MG63 (cell line): ENCODE measurements around the gene HDAC4. TPM values are rescaled to one million over a fixed set of nuclear protein-coding genes. Genes with fewer than 3 reads are reported as not detected.

Experiments used
- DNase-seq: peaks from one replicate; pipeline ENCODE4 v3.0.0-alpha.2; 2020
- H3K27me3 ChIP-seq: fragments of 250-450 bp; sonication (Bioruptor Pico); 2 replicates; pipeline ENCODE4 v1.5.1; 2020; ENCODE audit warnings: mild to moderate bottlenecking, moderate library complexity
- H3K36me3 ChIP-seq: fragments of 250-450 bp; sonication (Bioruptor Pico); 2 replicates; pipeline ENCODE4 v1.5.1; 2020; ENCODE audit warnings: mild to moderate bottlenecking, moderate library complexity
- H3K4me3 ChIP-seq: fragments of 250-450 bp; sonication (Bioruptor Pico); 2 replicates; pipeline ENCODE4 v1.5.1; 2020; ENCODE audit warnings: mild to moderate bottlenecking, moderate library complexity
- H3K9me3 ChIP-seq: fragments of 250-450 bp; sonication (Bioruptor Pico); 2 replicates; pipeline ENCODE4 v1.5.1; 2020; ENCODE audit warnings: mild to moderate bottlenecking, moderate library complexity
- total RNA-seq: library from RNA; depleted of rRNA; stranded (reverse); fragments of >200 nt; shearing (Covaris generic); gene quantifications from 2 replicates; pipeline ENCODE4 v1.2.3, GENCODE V29; 2014; ENCODE audit warnings: low replicate concordance

Gene HDAC4
- total RNA-seq, 1 experiment from 2014 or later = 27.3 TPM

- Histone ChIP-seq H3K27me3 (no peaks in the 10 kb centered on the region), H3K4me3 (no peak overlapping the region), H3K36me3 (no peaks in the 10 kb centered on the region), H3K9me3 (no peaks in the 10 kb centered on the region)
- peak; percentile 84 for DNase-seq
Measured at GRCh38 chr2:239223310-239224198, 177.3 kb downstream of the HDAC4 start.

- H3K4me3 ChIP-seq = no peak overlapping the region
- no peaks in the 10 kb centered on the region for H3K27me3 ChIP-seq
- no peak for DNase-seq
- H3K36me3 ChIP-seq = no peaks in the 10 kb centered on the region
- H3K9me3 ChIP-seq = no peaks in the 10 kb centered on the region
Measured at GRCh38 chr2:239222706-239223309, 178.0 kb downstream of the HDAC4 start.

DNA sequence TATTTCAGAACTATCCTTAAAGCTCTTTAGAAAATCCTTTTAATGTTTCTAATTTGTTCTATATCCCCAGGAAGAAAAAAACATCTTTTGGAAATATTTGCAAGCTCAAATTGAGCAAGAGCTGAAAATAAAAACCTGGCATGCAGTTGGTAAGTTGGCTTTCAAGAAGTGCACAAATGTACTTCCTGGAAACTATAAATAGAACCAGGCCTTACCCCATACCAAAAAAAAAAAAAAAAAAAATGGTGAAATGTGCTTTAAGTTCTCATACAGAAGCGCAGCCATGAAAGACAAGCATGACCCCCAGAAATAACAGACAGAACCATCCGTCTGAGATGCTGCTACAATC, 178.5 kb downstream of the HDAC4 start:
- Histone ChIP-seq H3K4me3 (no peak overlapping the region), H3K9me3 (no peaks in the 10 kb centered on the region), H3K36me3 (no peaks in the 10 kb centered on the region), H3K27me3 (no peaks in the 10 kb centered on the region)
- DNase-seq = no peak

- Histone ChIP-seq H3K9me3 (no peaks in the 10 kb centered on the region), H3K27me3 (no peaks in the 10 kb centered on the region), H3K36me3 (no peaks in the 10 kb centered on the region), H3K4me3 (no peak overlapping the region)
- DNase-seq = no peak
Measured at GRCh38 chr2:239220981-239221396, 179.8 kb downstream of the HDAC4 start.

GRCh38 chr2:239220341-239220740, 180.5 kb downstream of the HDAC4 start:
- Histone ChIP-seq H3K36me3 (no peaks in the 10 kb centered on the region), H3K27me3 (no peaks in the 10 kb centered on the region), H3K9me3 (no peaks in the 10 kb centered on the region), H3K4me3 (no peak overlapping the region)
- no peak for DNase-seq

DNA sequence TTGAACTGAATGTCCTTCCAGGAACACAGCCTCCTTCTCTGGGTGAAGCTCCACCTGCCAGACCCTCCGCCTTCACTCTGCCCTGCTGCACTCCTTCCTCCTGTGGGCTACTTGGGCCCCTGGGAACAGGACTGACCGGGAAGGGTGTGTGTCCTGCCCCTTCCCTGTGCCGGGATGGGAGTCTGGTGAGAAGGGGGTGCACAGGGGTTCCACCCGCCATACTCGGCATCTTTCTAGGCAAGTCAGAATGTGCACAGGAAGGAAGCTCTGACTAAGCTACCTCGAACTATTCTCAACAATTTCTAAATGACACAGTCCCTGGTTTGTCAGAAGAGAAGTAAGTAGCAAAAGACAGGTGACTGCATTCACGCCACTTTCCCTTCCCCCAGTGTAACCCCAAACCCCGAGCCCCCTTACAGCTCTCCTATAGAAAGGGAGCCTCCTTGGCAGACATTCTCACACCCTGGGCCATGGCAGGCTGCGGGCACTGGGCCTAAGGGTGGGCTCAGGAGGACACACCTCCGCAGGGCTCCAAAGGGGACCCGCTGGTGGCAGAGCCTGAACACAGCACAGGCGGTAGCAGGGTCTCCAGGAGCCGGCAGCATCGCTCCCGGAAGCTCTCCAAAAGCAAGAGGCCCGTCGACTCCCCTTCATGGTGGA, 184.1 kb downstream of the HDAC4 start:
- no peak overlapping the region for H3K4me3 ChIP-seq
- H3K9me3 ChIP-seq = no peaks in the 10 kb centered on the region
- no peaks in the 10 kb centered on the region for H3K36me3 ChIP-seq
- DNase-seq = no peak
- H3K27me3 ChIP-seq = no peaks in the 10 kb centered on the region

DNA sequence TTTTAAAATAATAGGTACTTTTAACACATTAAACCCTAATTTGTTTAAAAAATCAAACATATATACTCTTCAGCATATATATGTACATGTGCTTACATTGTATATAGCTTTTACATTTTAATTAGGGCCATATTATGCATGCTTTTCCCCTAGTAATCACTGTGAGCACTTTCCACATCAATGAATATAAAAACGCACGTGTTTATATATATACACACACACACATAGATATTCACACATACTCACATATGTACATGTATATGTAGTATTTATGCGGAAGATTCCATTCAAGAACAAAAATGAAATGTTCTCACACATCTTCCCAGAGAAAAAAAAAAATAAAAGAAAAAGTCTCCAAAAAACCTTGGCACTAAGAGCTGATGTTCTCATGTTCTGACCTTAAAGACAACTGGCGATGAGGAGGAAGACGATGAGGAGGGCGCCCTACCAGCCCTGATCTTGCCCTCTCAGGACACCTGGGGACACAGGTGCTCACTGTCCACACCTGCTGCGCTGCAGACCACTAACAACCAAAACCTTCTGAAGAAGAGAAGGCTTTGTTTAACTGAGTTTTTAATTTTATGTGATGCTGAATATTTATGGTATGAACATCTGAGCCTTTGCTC, 184.7 kb downstream of the HDAC4 start:
- no peak overlapping the region for H3K4me3 ChIP-seq
- no peaks in the 10 kb centered on the region for H3K27me3 ChIP-seq
- no peaks in the 10 kb centered on the region for H3K36me3 ChIP-seq
- DNase-seq = no peak
- H3K9me3 ChIP-seq = no peaks in the 10 kb centered on the region

DNA sequence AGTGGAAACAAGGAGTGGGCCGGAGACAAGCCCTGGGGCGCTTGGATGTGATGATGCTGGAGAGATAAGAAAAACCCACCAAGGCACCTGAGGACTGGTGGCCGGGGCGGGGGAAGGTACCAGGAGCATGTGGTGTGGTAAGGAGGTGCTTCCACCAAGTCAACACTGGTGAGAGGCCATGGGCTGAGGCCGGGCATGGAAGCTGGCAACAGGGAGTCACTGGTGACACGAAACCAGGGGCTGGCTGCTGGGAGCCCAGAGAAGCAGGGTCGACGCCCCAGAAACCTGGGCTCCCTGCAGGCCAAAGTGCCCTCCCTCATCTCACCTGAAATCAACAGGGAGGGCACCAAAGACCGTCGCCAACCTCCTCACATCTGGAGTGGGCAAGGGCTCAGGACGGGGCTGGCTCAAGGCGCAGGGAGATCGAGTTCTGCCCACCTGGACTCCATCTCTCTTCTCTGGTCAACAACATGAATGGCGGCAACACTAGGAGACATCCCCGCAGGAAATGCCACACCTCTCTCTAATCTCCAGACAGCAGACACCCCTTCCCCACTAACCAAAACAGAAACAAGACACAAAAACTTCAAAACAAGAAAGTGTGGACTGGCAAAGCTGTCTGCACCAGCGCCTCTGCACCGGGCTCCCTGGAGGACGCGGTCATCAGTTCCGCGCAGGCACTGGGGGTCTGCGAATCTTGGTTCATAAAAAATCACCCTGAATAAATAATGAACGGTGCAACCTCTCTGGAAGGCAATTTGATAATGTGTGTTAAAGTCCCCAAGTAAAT, 185.5 kb downstream of the HDAC4 start:
- DNase-seq = no peak
- Histone ChIP-seq H3K36me3 (no peaks in the 10 kb centered on the region), H3K4me3 (no peak overlapping the region), H3K27me3 (no peaks in the 10 kb centered on the region), H3K9me3 (no peaks in the 10 kb centered on the region)

DNA sequence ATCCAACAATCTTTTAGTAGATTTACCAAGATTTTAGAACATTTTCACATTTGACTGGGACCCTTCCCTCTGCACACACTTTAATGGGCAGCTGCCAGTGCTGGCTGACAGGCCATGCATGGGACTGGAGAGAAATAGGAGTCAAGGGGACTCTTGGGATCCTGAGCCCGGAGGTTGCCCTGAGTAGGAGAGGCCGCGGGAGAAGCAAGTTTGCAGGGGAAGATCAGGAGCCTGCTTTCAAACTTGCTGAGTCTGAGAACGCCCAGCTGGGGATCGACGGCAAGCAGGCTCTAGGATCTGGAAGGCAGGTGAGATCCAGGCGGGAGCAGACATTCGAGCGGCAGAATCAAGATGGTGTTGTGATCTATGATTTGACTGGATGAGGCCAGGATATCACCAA, 186.1 kb downstream of the HDAC4 start:
- no peaks in the 10 kb centered on the region for H3K9me3 ChIP-seq
- H3K36me3 ChIP-seq = no peaks in the 10 kb centered on the region
- H3K27me3 ChIP-seq = no peaks in the 10 kb centered on the region
- DNase-seq = no peak
- H3K4me3 ChIP-seq = no peak overlapping the region

GRCh38 chr2:239213643-239214101, 187.1 kb downstream of the HDAC4 start:
- Histone ChIP-seq H3K4me3 (no peak overlapping the region), H3K9me3 (no peaks in the 10 kb centered on the region), H3K36me3 (no peaks in the 10 kb centered on the region), H3K27me3 (no peaks in the 10 kb centered on the region)
- no peak for DNase-seq

DNA sequence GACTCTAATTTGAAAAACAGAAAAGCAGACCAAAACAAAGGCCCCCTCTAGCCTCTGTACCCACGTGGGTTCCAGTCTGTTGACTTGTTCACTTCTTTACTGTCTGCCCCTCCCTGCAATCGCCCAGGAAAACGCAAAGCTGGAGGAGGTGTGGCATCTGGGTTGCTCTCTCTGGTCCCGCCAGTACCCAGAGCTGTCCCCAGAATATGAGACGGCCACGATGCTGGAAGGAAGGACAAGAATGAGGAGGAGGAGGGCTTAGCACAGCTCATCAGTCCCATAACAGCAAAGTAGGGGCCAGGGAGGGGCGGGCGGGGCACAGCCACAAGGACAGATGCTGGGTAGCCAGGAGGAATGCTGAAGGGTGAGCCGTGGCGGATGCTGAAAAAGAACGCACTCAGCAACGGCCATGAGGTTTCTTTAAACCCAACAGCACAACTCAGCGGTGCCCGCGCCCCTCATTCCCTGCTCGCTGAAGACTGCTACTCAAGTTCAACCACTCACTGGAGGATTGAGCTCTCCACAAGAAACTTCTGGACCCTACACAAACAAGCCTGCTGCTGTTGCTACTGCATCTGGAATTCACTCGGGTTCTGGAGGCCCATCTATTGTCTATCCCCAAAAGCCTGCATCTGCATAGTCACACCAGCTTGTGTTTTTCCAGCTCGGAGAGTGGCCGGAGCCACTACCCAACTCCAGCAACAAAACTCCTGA, 187.7 kb downstream of the HDAC4 start:
- Histone ChIP-seq H3K9me3 (no peaks in the 10 kb centered on the region), H3K27me3 (no peaks in the 10 kb centered on the region), H3K4me3 (no peak overlapping the region), H3K36me3 (no peaks in the 10 kb centered on the region)
- DNase-seq = no peak

DNA sequence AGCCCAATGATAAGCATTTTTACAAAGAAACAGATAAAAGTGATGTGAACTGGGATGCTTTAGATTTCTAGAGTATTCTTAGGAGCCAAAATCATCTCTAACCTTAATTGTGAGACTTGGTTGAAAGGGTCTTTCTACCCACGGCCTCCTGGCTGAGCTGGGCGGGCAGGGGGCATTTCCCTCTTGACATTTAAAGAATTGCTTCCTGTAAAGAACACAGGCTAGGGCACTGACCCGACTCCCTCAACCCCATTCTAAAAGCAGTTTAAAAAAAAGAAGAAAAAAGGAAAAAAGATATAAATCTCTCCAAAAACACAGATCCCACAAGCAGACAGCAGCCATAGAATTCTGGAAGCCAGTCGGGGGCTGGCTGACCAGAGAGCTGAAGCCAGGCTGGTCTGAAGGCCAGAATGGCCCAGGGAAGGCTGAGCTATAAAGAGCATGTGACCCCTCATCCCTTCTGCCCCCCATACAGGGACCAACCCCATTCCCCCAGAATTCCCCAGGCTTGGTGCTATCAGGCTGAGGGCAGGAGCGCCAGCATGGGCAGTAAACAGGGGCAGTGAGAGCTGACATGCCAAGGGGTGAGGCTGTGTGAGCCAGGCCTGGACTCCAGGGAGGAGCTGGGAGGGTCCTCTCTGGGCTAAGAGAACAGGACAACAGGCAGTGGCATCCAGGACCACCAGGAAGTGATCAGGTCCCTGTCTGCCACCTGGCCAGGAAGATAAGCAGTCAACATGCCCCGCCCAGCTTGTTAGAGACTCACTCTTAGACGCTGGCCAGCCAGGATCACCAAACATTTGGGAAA, 188.5 kb downstream of the HDAC4 start:
- no peaks in the 10 kb centered on the region for H3K9me3 ChIP-seq
- no peak overlapping the region for H3K4me3 ChIP-seq
- no peaks in the 10 kb centered on the region for H3K27me3 ChIP-seq
- DNase-seq = no peak
- no peaks in the 10 kb centered on the region for H3K36me3 ChIP-seq

DNA sequence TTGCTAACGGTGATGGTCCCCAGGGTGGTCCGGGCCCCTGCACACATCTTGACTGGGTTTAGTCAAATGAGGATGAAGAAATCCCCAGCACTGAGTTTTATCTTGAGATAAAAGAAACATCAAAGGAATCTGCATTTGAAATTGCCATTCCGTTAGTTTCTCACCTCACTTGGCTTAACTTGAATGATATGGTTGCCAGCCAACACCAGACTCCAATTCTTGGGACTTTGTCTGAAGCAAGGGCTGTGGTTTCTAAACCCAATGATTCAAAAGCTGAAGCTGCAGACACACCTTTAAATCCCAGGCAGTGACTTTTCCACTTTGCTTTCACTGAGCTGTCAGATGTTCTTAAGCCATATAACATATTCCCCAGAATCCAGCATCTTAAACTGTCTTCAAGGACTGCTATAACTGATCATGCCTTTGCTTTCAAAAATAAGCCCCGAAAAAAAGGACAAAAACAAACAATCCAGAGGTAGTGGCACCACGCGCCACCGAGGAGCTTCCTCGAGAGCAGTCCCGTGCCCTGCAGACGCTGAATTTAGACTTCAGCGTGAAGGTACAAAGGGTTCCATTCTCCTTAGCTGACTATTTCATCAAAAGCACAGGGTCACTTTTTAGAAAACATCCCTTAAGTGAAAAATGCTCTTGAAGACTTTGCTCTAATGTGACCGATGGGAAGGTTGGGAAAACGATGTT, 189.3 kb downstream of the HDAC4 start:
- no peaks in the 10 kb centered on the region for H3K27me3 ChIP-seq
- DNase-seq = no peak
- no peaks in the 10 kb centered on the region for H3K36me3 ChIP-seq
- no peaks in the 10 kb centered on the region for H3K9me3 ChIP-seq
- H3K4me3 ChIP-seq = no peak overlapping the region

GRCh38 chr2:239209783-239210182, 191.0 kb downstream of the HDAC4 start:
- H3K9me3 ChIP-seq = no peaks in the 10 kb centered on the region
- no peaks in the 10 kb centered on the region for H3K27me3 ChIP-seq
- DNase-seq = no peak
- no peak overlapping the region for H3K4me3 ChIP-seq
- no peaks in the 10 kb centered on the region for H3K36me3 ChIP-seq
